WTC11 (cell line): Measurements from ENCODE around the gene VDR.

Experiments used
- E2F5 ChIP-seq: sonication (generic); formaldehyde crosslinking; IDR thresholded peaks from 2 replicates; pipeline ENCODE4 v1.8.1; 2022; ENCODE audit warnings: mild to moderate bottlenecking, moderate library complexity, missing genetic modification reagents
- FOXK1 ChIP-seq: sonication (generic); formaldehyde crosslinking; IDR thresholded peaks from 2 replicates; pipeline ENCODE4 v1.8.0; 2022; ENCODE audit warnings: mild to moderate bottlenecking, moderate library complexity, missing genetic modification reagents
- MAX ChIP-seq: sonication (generic); formaldehyde crosslinking; IDR thresholded peaks from 2 replicates; pipeline ENCODE4 v1.8.0; 2022; ENCODE audit warnings: mild to moderate bottlenecking, missing genetic modification reagents
- USF2 ChIP-seq: sonication (generic); formaldehyde crosslinking; IDR thresholded peaks from 2 replicates; pipeline ENCODE4 v1.8.1; 2023; ENCODE audit warnings: mild to moderate bottlenecking, missing genetic modification reagents, moderate library complexity
- ZNF416 ChIP-seq: fragments of 250-450 bp; sonication (Bioruptor Pico); IDR thresholded peaks from 2 replicates; pipeline ENCODE4 v1.9.0; 2021; ENCODE audit warnings: mild to moderate bottlenecking, inconsistent platforms
- TF ChIP-seq, protein P1 (sequence below): fragments of 200-600 bp; IDR thresholded peaks from 2 replicates; pipeline ENCODE4 v1.8.0; 2022; ENCODE audit warnings: antibody characterized with exemption

DNA sequence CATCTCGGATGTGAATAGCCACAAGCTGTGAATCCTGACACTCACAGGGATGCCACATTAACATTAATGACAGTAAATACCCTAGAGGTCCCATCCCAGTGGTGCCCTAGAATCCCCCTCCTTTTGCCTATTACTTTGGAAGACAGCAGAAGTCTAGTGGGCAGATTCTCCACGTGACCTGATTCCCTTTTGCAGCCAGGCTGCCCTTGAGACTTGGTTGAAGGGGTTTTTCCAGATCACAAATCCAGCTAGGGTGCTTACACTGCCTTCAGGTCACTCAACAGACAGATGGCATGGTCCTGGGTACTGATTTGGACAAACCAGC, 93.8 kb downstream of the VDR start:
- TF ChIP-seq USF2 (CRISPR knock-in tag) (peak; percentile 87), ZNF416 (CRISPR knock-in tag) (no peak), FOXK1 (CRISPR knock-in tag) (no peak), MAX (CRISPR knock-in tag) (no peak), E2F5 (no peak)
- TF ChIP-seq, protein P1, sequence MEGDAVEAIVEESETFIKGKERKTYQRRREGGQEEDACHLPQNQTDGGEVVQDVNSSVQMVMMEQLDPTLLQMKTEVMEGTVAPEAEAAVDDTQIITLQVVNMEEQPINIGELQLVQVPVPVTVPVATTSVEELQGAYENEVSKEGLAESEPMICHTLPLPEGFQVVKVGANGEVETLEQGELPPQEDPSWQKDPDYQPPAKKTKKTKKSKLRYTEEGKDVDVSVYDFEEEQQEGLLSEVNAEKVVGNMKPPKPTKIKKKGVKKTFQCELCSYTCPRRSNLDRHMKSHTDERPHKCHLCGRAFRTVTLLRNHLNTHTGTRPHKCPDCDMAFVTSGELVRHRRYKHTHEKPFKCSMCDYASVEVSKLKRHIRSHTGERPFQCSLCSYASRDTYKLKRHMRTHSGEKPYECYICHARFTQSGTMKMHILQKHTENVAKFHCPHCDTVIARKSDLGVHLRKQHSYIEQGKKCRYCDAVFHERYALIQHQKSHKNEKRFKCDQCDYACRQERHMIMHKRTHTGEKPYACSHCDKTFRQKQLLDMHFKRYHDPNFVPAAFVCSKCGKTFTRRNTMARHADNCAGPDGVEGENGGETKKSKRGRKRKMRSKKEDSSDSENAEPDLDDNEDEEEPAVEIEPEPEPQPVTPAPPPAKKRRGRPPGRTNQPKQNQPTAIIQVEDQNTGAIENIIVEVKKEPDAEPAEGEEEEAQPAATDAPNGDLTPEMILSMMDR: no peak
